ENCODE measurements around the gene STARD13.

STARD13 gene

GRCh38 chr13:33277037-33277740 is 8.4 kb downstream of the STARD13 start:
- no peak for DNase-seq

GRCh38 chr13:33276570-33276969 is 9.0 kb downstream of the STARD13 start:
- no peak for DNase-seq

GRCh38 chr13:33275916-33276315 is 9.6 kb downstream of the STARD13 start:
- DNase-seq: no peak

- DNase-seq: no peak
Measured at GRCh38 chr13:33274264-33274663, 11.3 kb downstream of the STARD13 start.

- DNase-seq: no peak
Measured at GRCh38 chr13:33272531-33273124, 12.9 kb downstream of the STARD13 start.

GRCh38 chr13:33271759-33272158 is 13.8 kb downstream of the STARD13 start:
- DNase-seq: no peak

GRCh38 chr13:33270895-33271538 is 14.5 kb downstream of the STARD13 start:
- no peak for DNase-seq

GRCh38 chr13:33265607-33266006 is 19.9 kb downstream of the STARD13 start:
- DNase-seq: no peak

- DNase-seq: no peak
Measured at GRCh38 chr13:33265133-33265532, 20.4 kb downstream of the STARD13 start.

- no peak for DNase-seq
Measured at GRCh38 chr13:33264620-33264978, 21.0 kb downstream of the STARD13 start.

GRCh38 chr13:33263976-33264619 is 21.5 kb downstream of the STARD13 start:
- no peak for DNase-seq

GRCh38 chr13:33263484-33263883 is 22.1 kb downstream of the STARD13 start:
- DNase-seq: no peak

GRCh38 chr13:33262997-33263396 is 22.6 kb downstream of the STARD13 start:
- DNase-seq: no peak

- DNase-seq: no peak
Measured at GRCh38 chr13:33262594-33262993, 23.0 kb downstream of the STARD13 start.

- no peak for DNase-seq
Measured at GRCh38 chr13:33262062-33262487, 23.5 kb downstream of the STARD13 start.

- DNase-seq: no peak
Measured at GRCh38 chr13:33261387-33262061, 24.0 kb downstream of the STARD13 start.

- no peak for DNase-seq
Measured at GRCh38 chr13:33260168-33261098, 25.1 kb downstream of the STARD13 start.

- no peak for DNase-seq
Measured at GRCh38 chr13:33259296-33259695, 26.3 kb downstream of the STARD13 start.

GRCh38 chr13:33258808-33259193 is 26.8 kb downstream of the STARD13 start:
- no peak for DNase-seq

- no peak for DNase-seq
Measured at GRCh38 chr13:33257841-33258807, 27.4 kb downstream of the STARD13 start.
